ENCODE results near the gene POU2AF3.

Gene POU2AF3

GRCh38 chr11:111329306-111330204 is 31.2 kb downstream of the POU2AF3 start:
- H3K4me3 ChIP-seq (ENCODE audit: insufficient read length, low read depth), result no peak overlapping the region
- no peak for DNase-seq (ENCODE audit: low read depth, low spot score)
- no peaks in the 10 kb centered on the region for H3K36me3 ChIP-seq (ENCODE audit: insufficient read depth, insufficient read length, low read length)
- TF ChIP-seq YY1 (IDR thresholded peaks at IDR 0.05; ENCODE audit: insufficient read depth, insufficient read length), result no peak
- no peak for TF ChIP-seq SUZ12 (IDR thresholded peaks at IDR 0.05; ENCODE audit: extremely low read depth, insufficient read depth, insufficient read length)
- TF ChIP-seq ZNF274 (IDR thresholded peaks at IDR 0.05; ENCODE audit: low read depth, low read length), result no peak
- peaks cover 2% of the 10 kb centered on the region for H3K4me1 ChIP-seq (ENCODE audit: insufficient read depth, insufficient read length)
- no peaks in the 10 kb centered on the region for H3K9me3 ChIP-seq (ENCODE audit: insufficient read depth, low read length)
- H3K27me3 ChIP-seq (ENCODE audit: insufficient read depth, insufficient read length), result no peaks in the 10 kb centered on the region
- no peak overlapping the region for H3K9ac ChIP-seq (ENCODE audit: insufficient read length, low read depth)

GRCh38 chr11:111330234-111330893 is 32.0 kb downstream of the POU2AF3 start:
- Histone ChIP-seq H3K4me1 (ENCODE audit: insufficient read depth, insufficient read length) (peaks cover 5% of the 10 kb centered on the region), H3K9me3 (ENCODE audit: insufficient read depth, low read length) (no peaks in the 10 kb centered on the region), H3K4me3 (ENCODE audit: insufficient read length, low read depth) (no peak overlapping the region), H3K27me3 (ENCODE audit: insufficient read depth, insufficient read length) (no peaks in the 10 kb centered on the region), H3K9ac (ENCODE audit: insufficient read length, low read depth) (no peak overlapping the region), H3K36me3 (ENCODE audit: insufficient read depth, insufficient read length, low read length) (no peaks in the 10 kb centered on the region)
- DNase-seq (ENCODE audit: low read depth, low spot score), result no peak
- TF ChIP-seq SUZ12 (IDR thresholded peaks at IDR 0.05; ENCODE audit: extremely low read depth, insufficient read depth, insufficient read length) (no peak), YY1 (IDR thresholded peaks at IDR 0.05; ENCODE audit: insufficient read depth, insufficient read length) (no peak), ZNF274 (IDR thresholded peaks at IDR 0.05; ENCODE audit: low read depth, low read length) (no peak)

- Histone ChIP-seq H3K9ac (ENCODE audit: insufficient read length, low read depth) (no peak overlapping the region), H3K4me1 (ENCODE audit: insufficient read depth, insufficient read length) (peaks cover 8% of the 10 kb centered on the region), H3K4me3 (ENCODE audit: insufficient read length, low read depth) (no peak overlapping the region), H3K9me3 (ENCODE audit: insufficient read depth, low read length) (no peaks in the 10 kb centered on the region), H3K36me3 (ENCODE audit: insufficient read depth, insufficient read length, low read length) (no peaks in the 10 kb centered on the region), H3K27me3 (ENCODE audit: insufficient read depth, insufficient read length) (no peaks in the 10 kb centered on the region)
- DNase-seq (ENCODE audit: low read depth, low spot score), result no peak
- TF ChIP-seq ZNF274 (IDR thresholded peaks at IDR 0.05; ENCODE audit: low read depth, low read length) (no peak), SUZ12 (IDR thresholded peaks at IDR 0.05; ENCODE audit: extremely low read depth, insufficient read depth, insufficient read length) (no peak), YY1 (IDR thresholded peaks at IDR 0.05; ENCODE audit: insufficient read depth, insufficient read length) (no peak)
These were observed 33.5 kb downstream of the POU2AF3 start for GRCh38 chr11:111331711-111332479.

GRCh38 chr11:111334532-111335502 is 36.5 kb downstream of the POU2AF3 start:
- DNase-seq (ENCODE audit: low read depth, low spot score), result no peak
- Histone ChIP-seq H3K4me3 (ENCODE audit: insufficient read length, low read depth) (no peak overlapping the region), H3K36me3 (ENCODE audit: insufficient read depth, insufficient read length, low read length) (no peaks in the 10 kb centered on the region), H3K9ac (ENCODE audit: insufficient read length, low read depth) (no peak overlapping the region), H3K27me3 (ENCODE audit: insufficient read depth, insufficient read length) (no peaks in the 10 kb centered on the region), H3K9me3 (ENCODE audit: insufficient read depth, low read length) (no peaks in the 10 kb centered on the region; the same call in 1 of the 2 replicates), H3K4me1 (ENCODE audit: insufficient read depth, insufficient read length) (peaks cover 6% of the 10 kb centered on the region)
- no peak for TF ChIP-seq ZNF274 (IDR thresholded peaks at IDR 0.05; ENCODE audit: low read depth, low read length)
- TF ChIP-seq SUZ12 (IDR thresholded peaks at IDR 0.05; ENCODE audit: extremely low read depth, insufficient read depth, insufficient read length), result no peak
- TF ChIP-seq YY1 (IDR thresholded peaks at IDR 0.05; ENCODE audit: insufficient read depth, insufficient read length), result no peak

GRCh38 chr11:111335549-111335948 is 37.2 kb downstream of the POU2AF3 start:
- Histone ChIP-seq H3K4me1 (ENCODE audit: insufficient read depth, insufficient read length) (peaks cover 6% of the 10 kb centered on the region), H3K36me3 (ENCODE audit: insufficient read depth, insufficient read length, low read length) (no peaks in the 10 kb centered on the region), H3K4me3 (ENCODE audit: insufficient read length, low read depth) (no peak overlapping the region), H3K27me3 (ENCODE audit: insufficient read depth, insufficient read length) (no peaks in the 10 kb centered on the region), H3K9me3 (ENCODE audit: insufficient read depth, low read length) (no peaks in the 10 kb centered on the region; the same call in 1 of the 2 replicates), H3K9ac (ENCODE audit: insufficient read length, low read depth) (no peak overlapping the region)
- DNase-seq (ENCODE audit: low read depth, low spot score), result no peak
- TF ChIP-seq ZNF274 (IDR thresholded peaks at IDR 0.05; ENCODE audit: low read depth, low read length), result no peak
- no peak for TF ChIP-seq SUZ12 (IDR thresholded peaks at IDR 0.05; ENCODE audit: extremely low read depth, insufficient read depth, insufficient read length)
- TF ChIP-seq YY1 (IDR thresholded peaks at IDR 0.05; ENCODE audit: insufficient read depth, insufficient read length), result no peak

- H3K27me3 ChIP-seq (ENCODE audit: insufficient read depth, insufficient read length), result no peaks in the 10 kb centered on the region
- H3K9ac ChIP-seq (ENCODE audit: insufficient read length, low read depth), result no peak overlapping the region
- H3K36me3 ChIP-seq (ENCODE audit: insufficient read depth, insufficient read length, low read length), result no peaks in the 10 kb centered on the region
- peaks cover 6% of the 10 kb centered on the region for H3K4me1 ChIP-seq (ENCODE audit: insufficient read depth, insufficient read length)
- H3K4me3 ChIP-seq (ENCODE audit: insufficient read length, low read depth), result no peak overlapping the region
- no peak for DNase-seq (ENCODE audit: low read depth, low spot score)
- TF ChIP-seq ZNF274 (IDR thresholded peaks at IDR 0.05; ENCODE audit: low read depth, low read length) (no peak), SUZ12 (IDR thresholded peaks at IDR 0.05; ENCODE audit: extremely low read depth, insufficient read depth, insufficient read length) (no peak), YY1 (IDR thresholded peaks at IDR 0.05; ENCODE audit: insufficient read depth, insufficient read length) (no peak)
- no peaks in the 10 kb centered on the region; the same call in 1 of the 2 replicates for H3K9me3 ChIP-seq (ENCODE audit: insufficient read depth, low read length)
These were observed 37.7 kb downstream of the POU2AF3 start for GRCh38 chr11:111336062-111336461.
